H1 (cell line): Measurements from ENCODE around the gene OVCH1. TPM values are rescaled to one million over a fixed set of nuclear protein-coding genes. Genes with fewer than 3 reads are reported as not detected.
A peak's percentile ranks its signal among the peaks of the same experiment; 100 is the strongest.

Experiments
- CTCF ChIA-PET: fragments of 300-600 bp; sonication (Branson Sonifier 250); formaldehyde crosslinking; loops from one replicate; lab custom pipeline; 2021; ENCODE audit not compliant: partially characterized antibody; lab: Charles Lee
- POLR2A ChIA-PET: fragments of 300-600 bp; sonication (Branson Sonifier 250); formaldehyde crosslinking; loops from one replicate; lab custom pipeline; 2021; ENCODE audit warnings: inconsistent platforms; ENCODE audit not compliant: partially characterized antibody; lab: Charles Lee
- DNase-seq, 2 experiments: peaks; one replicate each; pipeline versions ENCODE4 v3.0.0 to v3.0.0-alpha.2; 2010 to 2022; ENCODE audit warnings: low spot score in 2 of 2, low read depth in 1 of 2, mixed read lengths in 1 of 2
- FAIRE-seq: peaks from 2 replicates; lab custom pipeline; 2011; peaks lifted over from hg19 to GRCh38; lab: Jason Lieb, UNC
- H2AFZ ChIP-seq: 2 replicates; pipeline ENCODE4 v1.8.1; 2012; ENCODE audit warnings: low read length, inconsistent platforms
- H2AK5ac ChIP-seq: 2 replicates; pipeline ENCODE4 v1.6.1; 2013; ENCODE audit warnings: low read depth, low read length
- H2BK120ac ChIP-seq: replicated peaks from 2 replicates; pipeline ENCODE3; 2013; ENCODE audit warnings: low read depth, low read length, inconsistent platforms
- H2BK12ac ChIP-seq: 2 replicates; pipeline ENCODE4 v1.6.1; 2013; ENCODE audit warnings: low read depth, low read length
- H2BK15ac ChIP-seq: 2 replicates; pipeline ENCODE4 v1.6.1; 2013; ENCODE audit warnings: low read length
- H2BK20ac ChIP-seq: 2 replicates; pipeline ENCODE4 v1.6.1; 2013; ENCODE audit warnings: low read length
- H2BK5ac ChIP-seq: 2 replicates; pipeline ENCODE4 v1.6.1; 2013; ENCODE audit warnings: low read depth, low read length
- H3K14ac ChIP-seq: 2 replicates; pipeline ENCODE4 v1.6.1; 2013; ENCODE audit warnings: inconsistent platforms; ENCODE audit not compliant: insufficient read length
- H3K18ac ChIP-seq: 2 replicates; pipeline ENCODE4 v1.6.1; 2013; ENCODE audit warnings: low read length; ENCODE audit errors: extremely low read depth
- H3K23ac ChIP-seq: 2 replicates; pipeline ENCODE4 v1.6.1; 2013; ENCODE audit warnings: inconsistent platforms; ENCODE audit not compliant: insufficient read length
- H3K23me2 ChIP-seq: 2 replicates; pipeline ENCODE4 v1.6.1; 2013; ENCODE audit warnings: low read depth, low read length
- H3K27ac ChIP-seq: 2 replicates; pipeline ENCODE4 v1.6.1; 2011; ENCODE audit warnings: low read depth, low read length, inconsistent platforms
- H3K27me3 ChIP-seq, 4 experiments: replicated peaks in 1 of 4; 1 replicate in 1 of 4; 2 replicates in 3 of 4; pipeline versions ENCODE4 v1.6.1 to v1.8.1; 2011 to 2013; ENCODE audit warnings: low read length in 3 of 4, mild to moderate bottlenecking in 3 of 4, inconsistent platforms in 2 of 4, mixed read lengths in 2 of 4, moderate library complexity in 1 of 4; ENCODE audit not compliant: control insufficient read depth in 3 of 4, insufficient read depth in 3 of 4; ENCODE audit errors: extremely low read depth in 1 of 4
- H3K36me3 ChIP-seq, 4 experiments: 2 replicates each; pipeline versions ENCODE4 v1.6.1 to v1.8.1; 2011 to 2013; ENCODE audit warnings: mild to moderate bottlenecking in 4 of 4, low read length in 3 of 4, moderate library complexity in 2 of 4, control low read depth in 1 of 4, inconsistent platforms in 1 of 4; ENCODE audit not compliant: insufficient read depth in 4 of 4, control insufficient read depth in 2 of 4
- H3K4ac ChIP-seq: replicated peaks from 2 replicates; pipeline ENCODE3; 2013; ENCODE audit warnings: low read length, low read depth, mixed read lengths, inconsistent platforms; ENCODE audit not compliant: insufficient read length
- H3K4me1 ChIP-seq, 4 experiments: replicated peaks in 1 of 4; 1 replicate in 1 of 4; 2 replicates in 3 of 4; pipeline versions ENCODE4 v1.6.1 to v1.8.1; 2011 to 2013; ENCODE audit warnings: low read length in 3 of 4, inconsistent platforms in 2 of 4, mixed read lengths in 1 of 4; ENCODE audit not compliant: insufficient read depth in 4 of 4, control insufficient read depth in 3 of 4
- H3K4me2 ChIP-seq, 2 experiments: 2 replicates each; pipeline versions ENCODE4 v1.6.1 to v1.8.1; 2011 to 2013; ENCODE audit warnings: low read depth in 2 of 2, low read length in 2 of 2, control low read depth in 1 of 2, inconsistent platforms in 1 of 2, mild to moderate bottlenecking in 1 of 2; ENCODE audit not compliant: insufficient read depth in 1 of 2
- H3K4me3 ChIP-seq, 4 experiments: fragments of 200-600, 300-600 bp in 1 of 4; sonication (generic), shearing (Covaris generic), sonication (Bioruptor Twin) in 1 of 4; 2 replicates each; pipeline versions ENCODE4 v1.5.1 to v1.8.1; 2011 to 2016; ENCODE audit warnings: low read length in 4 of 4, low read depth in 3 of 4, control low read depth in 2 of 4, inconsistent platforms in 2 of 4, mild to moderate bottlenecking in 2 of 4, mixed read lengths in 1 of 4, moderate library complexity in 1 of 4; ENCODE audit not compliant: insufficient read depth in 2 of 4; ENCODE audit errors: extremely low read depth in 1 of 4
- H3K56ac ChIP-seq: replicated peaks from 2 replicates; pipeline ENCODE3; 2013; ENCODE audit warnings: low read depth, mild to moderate bottlenecking, mixed read lengths, low read length, inconsistent platforms; ENCODE audit not compliant: insufficient read length
- H3K79me1 ChIP-seq: 2 replicates; pipeline ENCODE4 v1.6.1; 2013; ENCODE audit warnings: low read depth, low read length, control low read depth
- H3K79me2 ChIP-seq, 2 experiments: 2 replicates each; pipeline versions ENCODE4 v1.6.1 to v1.8.1; 2012 to 2013; ENCODE audit warnings: low read length in 2 of 2, mild to moderate bottlenecking in 2 of 2, inconsistent platforms in 1 of 2; ENCODE audit not compliant: insufficient read depth in 2 of 2, control insufficient read depth in 1 of 2
- H3K9ac ChIP-seq, 4 experiments: replicated peaks in 1 of 4; 1 replicate in 1 of 4; 2 replicates in 3 of 4; pipeline versions ENCODE4 v1.6.1 to v1.8.1; 2011 to 2013; ENCODE audit warnings: low read depth in 3 of 4, low read length in 3 of 4, control low read depth in 2 of 4, mild to moderate bottlenecking in 2 of 4, moderate library complexity in 2 of 4, inconsistent platforms in 1 of 4; ENCODE audit errors: extremely low read depth in 1 of 4
- H3K9me3 ChIP-seq, 2 experiments: 2 replicates each; pipeline versions ENCODE4 v1.6.1 to v1.8.1; 2012 to 2013; ENCODE audit warnings: mild to moderate bottlenecking in 2 of 2, moderate library complexity in 2 of 2, control low read depth in 1 of 2, inconsistent platforms in 1 of 2, low read depth in 1 of 2, low read length in 1 of 2, mixed read lengths in 1 of 2; ENCODE audit not compliant: insufficient read depth in 2 of 2
- H4K20me1 ChIP-seq, 2 experiments: replicated peaks in 1 of 2; 2 replicates each; pipeline versions ENCODE3 to v1.8.1; 2011 to 2013; ENCODE audit warnings: inconsistent platforms in 2 of 2, low read length in 2 of 2, mild to moderate bottlenecking in 1 of 2; ENCODE audit not compliant: insufficient read depth in 2 of 2, control insufficient read depth in 1 of 2
- H4K5ac ChIP-seq: 2 replicates; pipeline ENCODE4 v1.6.1; 2013; ENCODE audit warnings: low read length, low read depth, mixed read lengths, inconsistent platforms; ENCODE audit not compliant: insufficient read length
- H4K8ac ChIP-seq: 2 replicates; pipeline ENCODE4 v1.8.0; 2013; ENCODE audit warnings: mild to moderate bottlenecking, moderate library complexity, low read length, inconsistent platforms; ENCODE audit not compliant: insufficient read depth; ENCODE audit errors: extremely low read depth
- H4K91ac ChIP-seq: replicated peaks from 2 replicates; pipeline ENCODE3; 2013; ENCODE audit warnings: low read length, mixed read lengths, inconsistent platforms; ENCODE audit not compliant: insufficient read length
- ATF3 ChIP-seq: IDR thresholded peaks from 2 replicates; pipeline ENCODE4 v1.6.1; 2011; ENCODE audit warnings: low read depth, mild to moderate bottlenecking, low read length; ENCODE audit not compliant: insufficient read depth
- CBX8 ChIP-seq: fragments of 300-800, 300-1000 bp; sonication (generic); IDR thresholded peaks from 2 replicates; pipeline ENCODE4 v1.7.1; 2016; ENCODE audit warnings: low read depth, low read length, borderline replicate concordance
- HDAC2 ChIP-seq, 2 experiments: fragments of 300-600 bp in 1 of 2; sonication (generic) in 1 of 2; IDR thresholded peaks; 2 replicates each; pipeline ENCODE4 v1.6.1; 2011 to 2012; ENCODE audit warnings: low read depth in 2 of 2, low read length in 2 of 2, mild to moderate bottlenecking in 2 of 2, moderate library complexity in 2 of 2, borderline replicate concordance in 1 of 2, inconsistent platforms in 1 of 2
- KDM1A ChIP-seq: fragments of 200-600, 300-600 bp; sonication (generic); IDR thresholded peaks from 2 replicates; pipeline ENCODE4 v1.7.1; 2016; ENCODE audit warnings: mild to moderate bottlenecking, low read length, borderline replicate concordance
- WGBS, 2 experiments: shearing (Covaris generic) in 1 of 2; methylation state at CpG; one replicate each; pipeline versions ENCODE4 v1.1.6 to v1.1.7; 2013 to 2015; ENCODE audit warnings: low lambda C conversion rate in 2 of 2, mixed read lengths in 2 of 2, inconsistent platforms in 1 of 2, low coverage in 1 of 2, missing lambda C conversion rate in 1 of 2; ENCODE audit not compliant: insufficient replicate concordance in 2 of 2, insufficient coverage in 1 of 2, insufficient read length in 1 of 2; ENCODE audit errors: extremely low coverage in 1 of 2, missing lambda C conversion rate in 1 of 2; 5-methylcytosine and 5-hydroxymethylcytosine counted together
- polyA plus RNA-seq, 7 experiments: library from polyadenylated mRNA; depleted of rRNA in 3 of 7; stranded (reverse) in 5 of 7; unstranded in 2 of 7; fragments of >200 nt in 5 of 7; fragments of 200-250 nt in 2 of 7; gene quantifications; 1 replicate in 5 of 7; 2 replicates in 1 of 7; 4 replicates in 1 of 7; pipeline versions ENCODE4 v1.2.1 to v1.2.3, GENCODE V29; 2011 to 2013; ENCODE audit warnings: missing spikeins in 2 of 7, mixed read lengths in 2 of 7
- total RNA-seq: library from RNA; stranded (reverse); fragmentation: NEBNext Ultra II Directional; extraction: Animal tissue kit (Norgen Biotek cat#: 25700); gene quantifications from 2 replicates; pipeline ENCODE4 v1.2.1, GENCODE V29; 2021

OVCH1 gene
- total and polyA plus RNA-seq, 2 of the 8 experiments (the other 6 are each of a cell fraction or from before 2014, with no cell fraction given), result 0.07 TPM; not detected in 1

DNA sequence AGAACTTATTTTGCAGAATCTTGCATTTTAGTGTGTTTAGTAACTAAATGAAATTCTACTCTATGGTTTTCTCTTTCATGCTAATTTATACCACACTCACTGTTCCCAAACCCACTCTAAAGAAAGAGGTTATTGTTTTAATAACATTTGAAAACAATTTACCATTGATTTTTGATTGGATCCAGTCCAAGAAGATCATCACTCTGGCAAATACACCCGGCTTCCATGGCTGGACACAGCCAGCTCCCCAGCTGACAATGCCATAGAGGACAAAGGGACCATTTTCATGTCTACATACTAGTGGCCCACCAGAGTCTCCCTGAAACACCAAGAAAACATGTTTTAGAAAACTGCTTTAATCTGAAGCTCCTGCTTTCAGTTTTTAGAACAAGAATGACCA lies 42.4 kb downstream of the OVCH1 start:
- Histone ChIP-seq H3K4me3 (no peak overlapping the region), H3K27me3 (no peaks in the 10 kb centered on the region), H2AK5ac (no peak overlapping the region), H3K23ac (no peak overlapping the region), H3K9me3 (no peaks in the 10 kb centered on the region), H4K20me1 (no peaks in the 10 kb centered on the region), H2BK120ac (no peak overlapping the region), H3K27ac (no peak overlapping the region), H2BK15ac (no peak overlapping the region), H4K5ac (no peak overlapping the region), H4K8ac (no peak overlapping the region), H3K4me2 (no peak overlapping the region), H3K79me2 (no peaks in the 10 kb centered on the region), H3K4ac (no peak overlapping the region), H3K79me1 (no peaks in the 10 kb centered on the region), H2BK12ac (no peak overlapping the region), H3K56ac (no peak overlapping the region), H3K9ac (peak overlapping the region in 1 of 4 experiments; percentile 34; a peak in 1 of 7 replicates), H3K4me1 (no peaks in the 10 kb centered on the region), H2BK5ac (no peak overlapping the region), H3K14ac (no peak overlapping the region), H2AFZ (no peak overlapping the region), H3K18ac (no peak overlapping the region), H3K36me3 (no peaks in the 10 kb centered on the region), H4K91ac (no peak overlapping the region), H3K23me2 (no peaks in the 10 kb centered on the region), H2BK20ac (no peak overlapping the region)
- WGBS, 2 experiments, result 90% methylated on average over 1 of the region's 1 CpG; no CpG with 5 or more reads in 1 of the 2 experiments
- no peak for DNase-seq
- ChIA-PET CTCF (no interaction called here), POLR2A (no interaction called here)
- no peak for FAIRE-seq
- TF ChIP-seq KDM1A (no peak), CBX8 (no peak), HDAC2 (IDR thresholded peaks at IDR 0.05; ENCODE audit: borderline replicate concordance in 1 of 2, low read depth in 2 of 2, low read length in 2 of 2) (no peak), ATF3 (no peak)
